HepG2 (cell line): Measurements from ENCODE around the gene RAPGEF6. TPM values are rescaled to one million over a fixed set of nuclear protein-coding genes. Genes with fewer than 3 reads are reported as not detected.

ENCODE experiments used
- ATAC-seq: fragments of 200-7000 bp; cut with Tn5 transposase; 3 replicates; pipeline ENCODE4 v1.9.1; 2020; ENCODE audit warnings: mild to moderate bottlenecking, moderate library complexity
- BruUV-seq: library from RNA; stranded (reverse); fragments of 400-500 nt; replicated peaks from 2 replicates; lab custom pipeline; 2021; lab: Mats Ljungman, UMichigan
- CTCF ChIA-PET: fragments of 300-600 bp; formaldehyde crosslinking; extraction: SDS; loops from one replicate; lab custom pipeline; 2021; ENCODE audit warnings: low total read pairs, inconsistent platforms, low intra/inter-chr PET ratio; lab: Yijun Ruan, JAX
- POLR2A ChIA-PET: fragments of 350-600 bp; sonication (Branson Sonifier 250); formaldehyde crosslinking; loops from one replicate; lab custom pipeline; 2020; ENCODE audit warnings: antibody characterized with exemption, inconsistent platforms; lab: Yijun Ruan, JAX
- DNase-seq: peaks from one replicate; pipeline ENCODE4 v3.0.0-alpha.2; 2015; ENCODE audit warnings: low spot score
- FAIRE-seq: peaks from 3 replicates; lab custom pipeline; 2011; peaks lifted over from hg19 to GRCh38; lab: Jason Lieb, UNC
- H2AFZ ChIP-seq: one replicate; pipeline ENCODE4 v1.6.1; 2011; ENCODE audit warnings: low read length, inconsistent platforms
- H3K27ac ChIP-seq: fragments of 300-600 bp; 3 replicates; pipeline ENCODE4 v1.8.0; 2011; ENCODE audit warnings: mixed run types, mild to moderate bottlenecking, mixed read lengths, low read length, inconsistent platforms; ENCODE audit not compliant: insufficient read depth; ENCODE audit errors: extremely low read length
- H3K27me3 ChIP-seq, 2 experiments: fragments of 200-600 bp in 1 of 2; 2 replicates in 1 of 2; 3 replicates in 1 of 2; pipeline versions ENCODE4 v1.6.0 to v1.8.0; 2011; ENCODE audit warnings: low read length in 2 of 2, mild to moderate bottlenecking in 2 of 2, moderate library complexity in 2 of 2, inconsistent platforms in 1 of 2; ENCODE audit not compliant: insufficient read depth in 2 of 2, control insufficient read depth in 1 of 2
- H3K36me3 ChIP-seq, 2 experiments: fragments of 200-600 bp in 1 of 2; replicated peaks in 1 of 2; 2 replicates in 1 of 2; 3 replicates in 1 of 2; pipeline versions ENCODE4 v1.5.1 to v1.8.0; 2011; ENCODE audit warnings: low read length in 2 of 2, inconsistent platforms in 1 of 2; ENCODE audit not compliant: insufficient read depth in 2 of 2, control insufficient read depth in 1 of 2
- H3K4me1 ChIP-seq: 2 replicates; pipeline ENCODE4 v1.5.1; 2012; ENCODE audit warnings: low read length, inconsistent platforms; ENCODE audit not compliant: insufficient read depth
- H3K4me2 ChIP-seq: 2 replicates; pipeline ENCODE4 v1.6.0; 2011; ENCODE audit warnings: low read depth, low read length, inconsistent platforms
- H3K4me3 ChIP-seq, 3 experiments: fragments of 200-600 bp in 1 of 3; sonication (generic), shearing (Covaris generic) in 1 of 3; replicated peaks in 1 of 3; 2 replicates each; pipeline ENCODE4 v1.5.1; 2011 to 2016; ENCODE audit warnings: low read length in 3 of 3, inconsistent platforms in 2 of 3, low read depth in 2 of 3, mild to moderate bottlenecking in 2 of 3, control low read depth in 1 of 3, mixed read lengths in 1 of 3; ENCODE audit not compliant: insufficient read depth in 1 of 3
- H3K79me2 ChIP-seq: one replicate; pipeline ENCODE4 v1.6.1; 2011; ENCODE audit warnings: low read length, inconsistent platforms; ENCODE audit not compliant: insufficient read depth
- H3K9ac ChIP-seq: 2 replicates; pipeline ENCODE4 v1.6.0; 2011; ENCODE audit warnings: mild to moderate bottlenecking, low read depth, low read length, inconsistent platforms; ENCODE audit not compliant: insufficient read depth
- H3K9me3 ChIP-seq: 2 replicates; pipeline ENCODE4 v1.5.1; 2012; ENCODE audit warnings: mild to moderate bottlenecking, low read length
- H4K20me1 ChIP-seq: 2 replicates; pipeline ENCODE4 v1.6.0; 2011; ENCODE audit warnings: inconsistent platforms, mild to moderate bottlenecking, low read length, moderate library complexity; ENCODE audit not compliant: insufficient read depth
- ARID2 ChIP-seq: sonication (generic); formaldehyde crosslinking; IDR thresholded peaks from 2 replicates; pipeline ENCODE4 v1.8.1; 2022; ENCODE audit warnings: mild to moderate bottlenecking, missing genetic modification reagents, borderline replicate concordance
- CEBPZ ChIP-seq: IDR thresholded peaks from 2 replicates; pipeline ENCODE4 v1.6.1; 2012; ENCODE audit warnings: low read length, improper control_type of control experiment
- CENPBD1 ChIP-seq: sonication (generic); formaldehyde crosslinking; IDR thresholded peaks from 2 replicates; pipeline ENCODE4 v1.8.0; 2022; ENCODE audit warnings: missing genetic modification reagents, low read depth, mild to moderate bottlenecking, borderline replicate concordance
- CENPT ChIP-seq: sonication (generic); formaldehyde crosslinking; IDR thresholded peaks from 2 replicates; pipeline ENCODE4 v1.8.0; 2022; ENCODE audit warnings: low read depth, mild to moderate bottlenecking, moderate library complexity, missing genetic modification reagents
- KDM4B ChIP-seq: sonication (generic); formaldehyde crosslinking; IDR thresholded peaks from 2 replicates; pipeline ENCODE4 v1.4.0; 2020; ENCODE audit warnings: missing genetic modification reagents
- KLF9 ChIP-seq: IDR thresholded peaks from 2 replicates; pipeline ENCODE4 v1.6.1; 2016; ENCODE audit warnings: low read depth
- SMAD9 ChIP-seq: sonication (generic); formaldehyde crosslinking; IDR thresholded peaks from 2 replicates; pipeline ENCODE4 v1.5.1; 2020; ENCODE audit warnings: mild to moderate bottlenecking, missing genetic modification reagents
- TARDBP ChIP-seq: sonication (generic); formaldehyde crosslinking; IDR thresholded peaks from 2 replicates; pipeline ENCODE4 v1.8.0; 2022; ENCODE audit warnings: mild to moderate bottlenecking, missing genetic modification reagents
- THAP11 ChIP-seq: IDR thresholded peaks from 2 replicates; pipeline ENCODE4 v1.6.1; 2016; ENCODE audit warnings: missing biosample characterization, missing genetic modification reagents
- THYN1 ChIP-seq: sonication (generic); formaldehyde crosslinking; IDR thresholded peaks from 2 replicates; pipeline ENCODE4 v1.8.1; 2023; ENCODE audit warnings: low read depth, mild to moderate bottlenecking, moderate library complexity, missing genetic modification reagents, borderline replicate concordance
- ZNF350 ChIP-seq: sonication (generic); formaldehyde crosslinking; IDR thresholded peaks from 2 replicates; pipeline ENCODE4 v1.4.0; 2020; ENCODE audit warnings: mild to moderate bottlenecking, low read depth, missing genetic modification reagents, borderline replicate concordance
- ZNF614 ChIP-seq: IDR thresholded peaks from 2 replicates; pipeline ENCODE4 v1.6.1; 2018; ENCODE audit warnings: missing biosample characterization, missing genetic modification reagents, inconsistent platforms, borderline replicate concordance
- ZNF616 ChIP-seq: sonication (generic); formaldehyde crosslinking; IDR thresholded peaks from 2 replicates; pipeline ENCODE4 v1.5.0; 2020; ENCODE audit warnings: low read depth, mild to moderate bottlenecking, missing genetic modification reagents
- ZNF83 ChIP-seq: sonication (generic); formaldehyde crosslinking; IDR thresholded peaks from 2 replicates; pipeline ENCODE4 v1.4.0; 2020; ENCODE audit warnings: missing genetic modification reagents, mild to moderate bottlenecking, borderline replicate concordance
- in situ Hi-C: cut with HindIII; loops from 2 replicates; pipeline ENCODE4 v1.10.0; 2017; ENCODE audit warnings: low pct_unique_long_range_greater_than_20kb; ENCODE audit not compliant: extremely low pct_ligation_motif_present
- intact Hi-C: fragments of 100-400 bp; cut with micrococcal nuclease; formaldehyde crosslinking; loops from one replicate; pipeline ENCODE4 v1.10.0; 2022; ENCODE audit not compliant: unreplicated experiment
- polyA plus RNA-seq, 8 experiments: library from polyadenylated mRNA; depleted of rRNA in 3 of 8; stranded (reverse) in 7 of 8; unstranded in 1 of 8; fragments of >200 nt; fragmentation: Illumina TruSeq in 4 of 8; extraction: Trizol in 4 of 8; gene quantifications; 2 replicates each; pipeline versions ENCODE4 v1.2.1 to v1.2.3, GENCODE V29; 2011 to 2016; ENCODE audit warnings: low read depth in 4 of 8, missing spikeins in 1 of 8, mixed read lengths in 1 of 8; ENCODE audit not compliant: insufficient read depth in 1 of 8
- total RNA-seq, 5 experiments: library from RNA; depleted of rRNA; stranded (reverse); fragments of >200 nt; fragmentation: Illumina TruSeq; extraction: Trizol; gene quantifications; 2 replicates each; pipeline ENCODE4 v1.2.3, GENCODE V29; 2016; ENCODE audit warnings: low read depth in 1 of 5
- TF ChIP-seq, protein P1 (sequence below), 2 experiments: sonication (generic) in 1 of 2; formaldehyde crosslinking in 1 of 2; IDR thresholded peaks; 2 replicates each; pipeline versions ENCODE4 v1.5.1 to v1.6.1; 2011 to 2020; ENCODE audit warnings: borderline replicate concordance in 1 of 2, low read depth in 1 of 2, low read length in 1 of 2, mild to moderate bottlenecking in 1 of 2, missing genetic modification reagents in 1 of 2, moderate library complexity in 1 of 2

Gene RAPGEF6
- total and polyA plus RNA-seq, 2 of the 13 experiments (the other 11 are each of a cell fraction or from before 2014, with no cell fraction given) = 7.7 to 24.6 TPM

- no peak for TF ChIP-seq CEBPZ
Measured at GRCh38 chr5:131640043-131640856, 5.2 kb upstream of the RAPGEF6 start (continued).

DNA sequence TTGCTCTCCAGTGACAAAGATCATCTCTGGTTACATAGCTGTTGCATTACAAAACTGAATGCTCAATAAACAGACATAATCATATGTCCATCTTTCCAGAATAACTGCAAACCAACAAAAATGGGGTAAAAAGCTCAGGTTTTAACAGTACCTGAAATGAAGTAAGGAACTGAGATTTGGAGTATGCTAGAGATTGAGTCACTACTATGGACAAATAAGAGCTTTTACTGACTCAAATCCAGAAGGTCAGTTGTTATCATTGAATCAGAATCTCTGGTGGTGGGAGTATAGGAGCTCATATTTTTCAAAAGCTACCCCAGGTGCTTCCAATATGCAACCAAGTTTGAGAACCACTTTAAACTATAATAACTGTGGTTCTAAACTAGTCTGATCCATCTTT, 4.1 kb upstream of the RAPGEF6 start:
- in situ Hi-C loops = no loop called here
- intact Hi-C loops = loop anchor here (2.0 kb wide), 1 partner anchor 18 kb away; no protein-coding TSS in a partner anchor
- CTCF ChIA-PET = no interaction called here
- POLR2A ChIA-PET = interaction anchor here (1.0 to 1.8 kb wide), 3 partner anchors 30 to 158 kb away, joined by 4 to 5 read pairs (median 4); partner anchors contain the start of gene FNIP1
- H4K20me1 ChIP-seq = no peaks in the 10 kb centered on the region
- peaks cover 10% of the 10 kb centered on the region for H3K4me1 ChIP-seq
- H3K4me2 ChIP-seq = no peak overlapping the region
- no peak for DNase-seq
- no peak for FAIRE-seq
- no peaks in the 10 kb centered on the region; a peak in 1 of 5 replicates for H3K27me3 ChIP-seq
- H3K36me3 ChIP-seq = peaks cover 0 to 5% of the 10 kb centered on the region in 2 experiments; a peak in 2 of 5 replicates
- no peak overlapping the region for H3K9ac ChIP-seq
- peaks cover 8% of the 10 kb centered on the region for H3K79me2 ChIP-seq
- no peaks in the 10 kb centered on the region for H3K9me3 ChIP-seq
- no peak for ATAC-seq
- H2AFZ ChIP-seq = no peak overlapping the region
- H3K4me3 ChIP-seq = no peak overlapping the region
- no peak overlapping the region for H3K27ac ChIP-seq
- BruUV-seq = no TSS peak
- TF ChIP-seq THYN1 (CRISPR knock-in tag) = no peak
- no peak for TF ChIP-seq ZNF616 (CRISPR knock-in tag)
- no peak for TF ChIP-seq ZNF83
- no peak for TF ChIP-seq TARDBP
- no peak for TF ChIP-seq CENPBD1 (CRISPR knock-in tag)
- no peak for TF ChIP-seq ZNF614
- TF ChIP-seq THAP11 = no peak
- no peak for TF ChIP-seq ARID2 (CRISPR knock-in tag)
- TF ChIP-seq ZNF350 (CRISPR knock-in tag) = no peak
- no peak for TF ChIP-seq KLF9
- TF ChIP-seq KDM4B (CRISPR knock-in tag) = no peak
- no peak for TF ChIP-seq SMAD9 (CRISPR knock-in tag)
- no peak for TF ChIP-seq CENPT (CRISPR knock-in tag)
- TF ChIP-seq, protein P1, sequence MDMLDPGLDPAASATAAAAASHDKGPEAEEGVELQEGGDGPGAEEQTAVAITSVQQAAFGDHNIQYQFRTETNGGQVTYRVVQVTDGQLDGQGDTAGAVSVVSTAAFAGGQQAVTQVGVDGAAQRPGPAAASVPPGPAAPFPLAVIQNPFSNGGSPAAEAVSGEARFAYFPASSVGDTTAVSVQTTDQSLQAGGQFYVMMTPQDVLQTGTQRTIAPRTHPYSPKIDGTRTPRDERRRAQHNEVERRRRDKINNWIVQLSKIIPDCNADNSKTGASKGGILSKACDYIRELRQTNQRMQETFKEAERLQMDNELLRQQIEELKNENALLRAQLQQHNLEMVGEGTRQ (IDR thresholded peaks at IDR 0.05; ENCODE audit: low read depth, low read length) = no peak
- TF ChIP-seq, protein P1 (CRISPR knock-in tag; IDR thresholded peaks at IDR 0.05; ENCODE audit: borderline replicate concordance) = no peak
